Smooth muscle cell (in vitro differentiated cells): ENCODE data around the gene NEK8. TPM values are rescaled to one million over a fixed set of nuclear protein-coding genes. Genes with fewer than 3 reads are reported as not detected.

ENCODE experiments used
- DNase-seq: peaks from one replicate; lab custom pipeline; 2025; ENCODE audit not compliant: unreplicated experiment; lab: John Stamatoyannopoulos, UW
- H2AFZ ChIP-seq: fragments of 200-600 bp; sonication (generic); 2 replicates; pipeline ENCODE4 v1.6.0; 2016; ENCODE audit warnings: antibody characterized with exemption, low read depth, mild to moderate bottlenecking
- H3F3A ChIP-seq: fragments of 200-600 bp; sonication (generic); 2 replicates; pipeline ENCODE4 v1.6.0; 2017; ENCODE audit warnings: antibody characterized with exemption, low read depth
- H3K27ac ChIP-seq: fragments of 200-600 bp; sonication (generic); 2 replicates; pipeline ENCODE4 v1.5.1; 2016; ENCODE audit warnings: low read depth, mild to moderate bottlenecking
- H3K27me3 ChIP-seq: fragments of 200-600 bp; sonication (generic); 2 replicates; pipeline ENCODE4 v1.6.1; 2016; ENCODE audit warnings: low read depth, mild to moderate bottlenecking
- H3K36me3 ChIP-seq: fragments of 200-600 bp; sonication (generic); 2 replicates; pipeline ENCODE4 v1.5.1; 2016; ENCODE audit warnings: low read depth
- H3K4me1 ChIP-seq: fragments of 200-600 bp; sonication (generic); 2 replicates; pipeline ENCODE4 v1.5.1; 2016; ENCODE audit warnings: low read depth
- H3K4me2 ChIP-seq: fragments of 200-600 bp; sonication (generic); 2 replicates; pipeline ENCODE4 v1.6.0; 2016; ENCODE audit warnings: mild to moderate bottlenecking
- H3K4me3 ChIP-seq: fragments of 200-600 bp; sonication (generic); 2 replicates; pipeline ENCODE4 v1.5.1; 2016; ENCODE audit warnings: mild to moderate bottlenecking
- H3K79me2 ChIP-seq: fragments of 200-600 bp; sonication (generic); 2 replicates; pipeline ENCODE4 v1.6.0; 2016; ENCODE audit warnings: low read depth, mild to moderate bottlenecking
- H3K9ac ChIP-seq: fragments of 200-600 bp; sonication (generic); 2 replicates; pipeline ENCODE4 v1.6.0; 2016; ENCODE audit warnings: low read depth
- H3K9me3 ChIP-seq: fragments of 200-600 bp; sonication (generic); replicated peaks from 2 replicates; pipeline ENCODE4 v1.5.1; 2016; ENCODE audit warnings: low read depth
- H4K20me1 ChIP-seq: fragments of 200-600 bp; sonication (generic); 2 replicates; pipeline ENCODE4 v1.6.0; 2016; ENCODE audit warnings: low read depth
- CTCF ChIP-seq: fragments of 200-600 bp; sonication (generic); IDR thresholded peaks from 2 replicates; pipeline ENCODE4 v1.5.1; 2017; ENCODE audit warnings: borderline replicate concordance, mild to moderate bottlenecking, antibody characterized with exemption; ENCODE audit not compliant: insufficient read depth, poor library complexity, severe bottlenecking
- WGBS: methylation state at CpG from one replicate; pipeline ENCODE4 v1.1.7; 2016; ENCODE audit warnings: low lambda C conversion rate; 5-methylcytosine and 5-hydroxymethylcytosine counted together
- polyA plus RNA-seq: library from polyadenylated mRNA; unstranded; fragments of >200 nt; fragmentation: Nextera tagmentation; extraction: Ambion mirVana; gene quantifications from 2 replicates; pipeline ENCODE4 v1.2.1, GENCODE V29; 2016
- total RNA-seq: library from RNA; depleted of rRNA; stranded (reverse); fragments of >200 nt; gene quantifications from 2 replicates; pipeline ENCODE4 v1.2.3, GENCODE V29; 2014

Gene NEK8
- total and polyA plus RNA-seq, 2 experiments from 2014 or later = 2.8 to 4.6 TPM

- WGBS = under 1% methylated on average over 57 of the region's 61 CpGs
- H3F3A ChIP-seq = peaks cover 27% of the 10 kb centered on the region
- H3K4me1 ChIP-seq = peaks cover 16% of the 10 kb centered on the region
- TF ChIP-seq CTCF = no peak
- no peaks in the 10 kb centered on the region for H3K27me3 ChIP-seq
- H3K79me2 ChIP-seq = peaks cover 38% of the 10 kb centered on the region
- peaks cover 51% of the 10 kb centered on the region for H4K20me1 ChIP-seq
- H3K9ac ChIP-seq = peak overlapping the region; percentile 96
- H3K36me3 ChIP-seq = no peaks in the 10 kb centered on the region
- peak; percentile 62 for DNase-seq
- no peak overlapping the region for H2AFZ ChIP-seq
- peak overlapping the region; percentile 73 for H3K4me3 ChIP-seq
- H3K27ac ChIP-seq = peak overlapping the region; percentile 94
- no peaks in the 10 kb centered on the region for H3K9me3 ChIP-seq
- peak overlapping the region; percentile 89 for H3K4me2 ChIP-seq
Observed at GRCh38 chr17:28744104-28744971, 15.8 kb downstream of the NEK8 start.

- Histone ChIP-seq H3K36me3 (no peaks in the 10 kb centered on the region), H3K4me1 (peaks cover 16% of the 10 kb centered on the region), H2AFZ (no peak overlapping the region), H3K4me2 (peak overlapping the region; percentile 89), H3K9me3 (no peaks in the 10 kb centered on the region), H4K20me1 (peaks cover 58% of the 10 kb centered on the region), H3K27ac (peak overlapping the region; percentile 94), H3K9ac (peak overlapping the region; percentile 96), H3K79me2 (peaks cover 38% of the 10 kb centered on the region), H3K4me3 (peak overlapping the region; percentile 73), H3K27me3 (no peaks in the 10 kb centered on the region), H3F3A (peaks cover 32% of the 10 kb centered on the region)
- WGBS = under 1% methylated on average over 24 of the region's 31 CpGs
- peak; percentile 42 for DNase-seq
- no peak for TF ChIP-seq CTCF
Observed at GRCh38 chr17:28744972-28745785, 16.6 kb downstream of the NEK8 start.

GRCh38 chr17:28745786-28746411 lies 17.3 kb downstream of the NEK8 start:
- WGBS = 82% methylated on average over 4 of the region's 4 CpGs
- H3K79me2 ChIP-seq = peaks cover 38% of the 10 kb centered on the region

More at GRCh38 chr17:28745786-28746411, 17.3 kb downstream of the NEK8 start:
- Histone ChIP-seq H3K9ac (peak overlapping the region; percentile 96), H3F3A (peaks cover 37% of the 10 kb centered on the region), H3K27me3 (no peaks in the 10 kb centered on the region), H3K36me3 (no peaks in the 10 kb centered on the region), H4K20me1 (peaks cover 66% of the 10 kb centered on the region), H3K4me2 (peak overlapping the region; percentile 89), H3K9me3 (no peaks in the 10 kb centered on the region), H3K27ac (peak overlapping the region; percentile 94), H3K4me1 (peaks cover 16% of the 10 kb centered on the region), H2AFZ (no peak overlapping the region), H3K4me3 (peak overlapping the region; percentile 73)
- no peak for TF ChIP-seq CTCF
- DNase-seq = no peak
